SK-N-MC (cell line): ENCODE measurements around the gene RARRES2.
"Not testable (repeated sequence)": the region's sequence is repeated elsewhere in the genome, so short reads cannot be mapped to it uniquely, and the experiment has no call there.

Experiments used
- DNase-seq: peaks from one replicate; pipeline ENCODE4 v3.0.0-alpha.2; 2011; ENCODE audit warnings: low read depth, low spot score
- H3K27ac ChIP-seq: fragments of 200-600 bp; sonication (generic); 2 replicates; pipeline ENCODE4 v1.5.1; 2016; ENCODE audit warnings: mixed run types
- H3K36me3 ChIP-seq: fragments of 200-600 bp; sonication (generic); 2 replicates; pipeline ENCODE4 v1.6.1; 2017; ENCODE audit warnings: antibody characterized with exemption, low read length, mixed read lengths; ENCODE audit not compliant: insufficient read depth
- H3K4me3 ChIP-seq: fragments of 200-600 bp; sonication (generic); 2 replicates; pipeline ENCODE4 v1.5.1; 2016
- H3K9ac ChIP-seq: fragments of 200-600 bp; sonication (generic); 2 replicates; pipeline ENCODE4 v1.8.0; 2017; ENCODE audit warnings: mixed run types, mixed read lengths; ENCODE audit not compliant: insufficient read length
- H3K9me3 ChIP-seq: fragments of 200-600 bp; sonication (generic); 2 replicates; pipeline ENCODE4 v1.6.1; 2017; ENCODE audit warnings: low read depth, mild to moderate bottlenecking, antibody characterized with exemption, low read length, moderate library complexity, mixed read lengths
- EZH2 ChIP-seq: fragments of 200-600 bp; sonication (generic); IDR thresholded peaks from one replicate; pipeline ENCODE4 v1.6.1; 2017; ENCODE audit warnings: antibody characterized with exemption
- FOXP2 ChIP-seq: optimal IDR thresholded peaks from 2 replicates; pipeline ENCODE3; 2011; ENCODE audit warnings: mild to moderate bottlenecking, moderate library complexity; ENCODE audit not compliant: insufficient read depth; ENCODE audit errors: extremely low read length, control extremely low read depth
- POLR2AphosphoS5 ChIP-seq: IDR thresholded peaks from 2 replicates; pipeline ENCODE4 v1.6.1; 2012; ENCODE audit warnings: mild to moderate bottlenecking, low read depth, low read length, borderline replicate concordance

Gene RARRES2

GRCh38 chr7:150322833-150323681 is 18.4 kb downstream of the RARRES2 start, which contains the start of the genes ACTR3C and LRRC61:
Gene ACTR3C (minus strand): TSS chr7:150323545. CDS start chr7:150295296, 28,249 bp downstream.
Gene LRRC61 (plus strand): TSS chr7:150323355. CDS start chr7:150336862, 13,507 bp downstream.
- Histone ChIP-seq H3K4me3 (peak within 1 kb of the TSS; percentile 89), H3K9ac (peak within 1 kb of the TSS; percentile 88), H3K9me3 (no peaks in the 10 kb centered on the region), H3K36me3 (peaks cover 32% of the 10 kb centered on the region), H3K27ac (peak within 1 kb of the TSS; percentile 26)
- TF ChIP-seq POLR2AphosphoS5, result peak; percentile 90
- no peak for TF ChIP-seq FOXP2
- DNase-seq, result no peak

- H3K9ac ChIP-seq, result peak overlapping the region; percentile 88
- H3K4me3 ChIP-seq, result peak overlapping the region; percentile 89
- DNase-seq, result no peak
- H3K36me3 ChIP-seq, result peaks cover 24% of the 10 kb centered on the region
- H3K9me3 ChIP-seq, result no peaks in the 10 kb centered on the region
- peak overlapping the region; percentile 26; the same call in 1 of the 2 replicates for H3K27ac ChIP-seq
- TF ChIP-seq POLR2AphosphoS5 (no peak), FOXP2 (no peak), EZH2 (no peak)
These were observed 19.2 kb downstream of the RARRES2 start for GRCh38 chr7:150322114-150322832.

- TF ChIP-seq EZH2 (no peak), FOXP2 (no peak), POLR2AphosphoS5 (no peak)
- peaks cover 19% of the 10 kb centered on the region for H3K36me3 ChIP-seq
- H3K9ac ChIP-seq, result no peak overlapping the region
- no peaks in the 10 kb centered on the region for H3K9me3 ChIP-seq
- peak overlapping the region; percentile 89 for H3K4me3 ChIP-seq
- no peak for DNase-seq
- no peak overlapping the region for H3K27ac ChIP-seq
These were observed 19.7 kb downstream of the RARRES2 start for GRCh38 chr7:150321788-150322113.

- Histone ChIP-seq H3K27ac (no peak overlapping the region), H3K4me3 (no peak overlapping the region), H3K9ac (no peak overlapping the region), H3K9me3 (no peaks in the 10 kb centered on the region), H3K36me3 (no peaks in the 10 kb centered on the region)
- TF ChIP-seq EZH2 (no peak), FOXP2 (no peak), POLR2AphosphoS5 (no peak)
- DNase-seq, result no peak
These were observed 23.5 kb downstream of the RARRES2 start for GRCh38 chr7:150317748-150318444.

GRCh38 chr7:150316987-150317386 is 24.4 kb downstream of the RARRES2 start:
- not testable (repeated sequence) for H3K9ac ChIP-seq, H3K9me3 ChIP-seq, H3K36me3 ChIP-seq, H3K27ac ChIP-seq, H3K4me3 ChIP-seq, DNase-seq

GRCh38 chr7:150314639-150315239 is 26.7 kb downstream of the RARRES2 start:
- no peak for DNase-seq
- Histone ChIP-seq H3K36me3 (no peaks in the 10 kb centered on the region), H3K9me3 (no peaks in the 10 kb centered on the region), H3K4me3 (no peak overlapping the region), H3K9ac (no peak overlapping the region), H3K27ac (no peak overlapping the region)
- no peak for TF ChIP-seq EZH2
- TF ChIP-seq POLR2AphosphoS5, result no peak
- no peak for TF ChIP-seq FOXP2

- H3K4me3 ChIP-seq, result no peak overlapping the region
- H3K9ac ChIP-seq, result no peak overlapping the region
- H3K27ac ChIP-seq, result no peak overlapping the region
- H3K9me3 ChIP-seq, result no peaks in the 10 kb centered on the region
- no peak for DNase-seq
- no peaks in the 10 kb centered on the region for H3K36me3 ChIP-seq
- no peak for TF ChIP-seq FOXP2
- no peak for TF ChIP-seq POLR2AphosphoS5
- TF ChIP-seq EZH2, result no peak
These were observed 27.6 kb downstream of the RARRES2 start for GRCh38 chr7:150313870-150314269.

GRCh38 chr7:150313367-150313809 is 28.0 kb downstream of the RARRES2 start:
- Histone ChIP-seq H3K9me3 (no peaks in the 10 kb centered on the region), H3K4me3 (no peak overlapping the region), H3K9ac (no peak overlapping the region), H3K36me3 (no peaks in the 10 kb centered on the region), H3K27ac (no peak overlapping the region)
- DNase-seq, result no peak
- TF ChIP-seq FOXP2, result no peak

- not testable (repeated sequence) for H3K9me3 ChIP-seq, DNase-seq, H3K36me3 ChIP-seq, H3K9ac ChIP-seq, H3K27ac ChIP-seq, H3K4me3 ChIP-seq
These were observed 28.6 kb downstream of the RARRES2 start for GRCh38 chr7:150312649-150313366.
